Measurements from ENCODE around the gene KIF25.

Gene KIF25

GRCh38 chr6:168091381-168092264 is 94.2 kb downstream of the KIF25 start:
- no peak for DNase-seq

- no peak for DNase-seq
Observed at GRCh38 chr6:168092541-168092940, 95.1 kb downstream of the KIF25 start.

DNA sequence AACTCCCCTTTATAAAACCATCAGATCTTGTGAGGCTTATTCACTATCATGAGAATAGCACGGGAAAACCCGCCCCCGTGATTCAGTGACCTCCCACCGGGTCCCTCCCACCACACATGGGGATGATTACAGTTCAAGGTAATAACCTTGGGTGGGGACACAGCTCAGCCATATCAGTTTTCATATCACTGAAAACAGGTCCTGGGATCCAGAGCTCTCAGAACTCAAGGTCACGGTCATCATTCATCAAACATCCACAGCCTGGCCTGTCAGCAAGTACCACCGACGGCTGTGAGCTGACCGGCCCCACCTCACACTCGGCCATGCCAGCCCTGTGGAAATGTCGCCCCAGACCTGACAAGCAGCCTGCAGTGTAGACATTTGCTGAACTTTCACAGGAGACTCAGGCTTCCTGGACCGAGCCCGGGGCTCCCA is 95.6 kb downstream of the KIF25 start:
- DNase-seq: no peak

DNA sequence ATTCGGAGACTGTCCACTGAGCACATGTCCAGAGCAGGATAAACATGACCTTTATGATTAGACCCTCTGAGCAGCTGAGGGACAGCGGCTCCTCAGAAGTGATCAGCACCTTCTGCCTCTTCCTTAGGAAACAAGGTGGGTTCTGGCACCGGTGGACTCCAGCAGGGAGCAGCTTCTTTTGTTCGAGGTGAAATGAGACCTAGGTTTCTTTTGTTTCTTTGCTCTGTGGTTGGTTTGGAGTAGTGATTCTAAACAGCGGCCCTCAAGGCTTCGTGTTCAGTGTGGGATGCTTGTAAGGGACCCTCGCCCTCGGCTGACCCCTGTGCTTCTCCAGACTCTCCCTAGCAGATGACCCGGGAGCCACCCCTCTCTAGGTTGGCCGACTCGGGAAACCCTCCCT is 96.2 kb downstream of the KIF25 start:
- no peak for DNase-seq
